HEK293 (cell line): ENCODE results near the gene SHC4.

Experiments
- BCL11A ChIP-seq: fragments of 450-650 bp; formaldehyde crosslinking; IDR thresholded peaks from 2 replicates; pipeline ENCODE4 v1.5.1; 2016; ENCODE audit warnings: low read depth, missing biosample characterization, missing genetic modification characterization
- BCL11B ChIP-seq: fragments of 450-650 bp; formaldehyde crosslinking; IDR thresholded peaks from 2 replicates; pipeline ENCODE4 v1.5.1; 2016; ENCODE audit warnings: low read depth, missing biosample characterization, missing genetic modification characterization
- MZF1 ChIP-seq: fragments of 450-650 bp; formaldehyde crosslinking; IDR thresholded peaks from 2 replicates; pipeline ENCODE4 v1.5.1; 2017; ENCODE audit warnings: missing biosample characterization, missing genetic modification characterization, borderline replicate concordance
- SP2 ChIP-seq: fragments of 450-650 bp; formaldehyde crosslinking; IDR thresholded peaks from 2 replicates; pipeline ENCODE4 v1.5.1; 2016; ENCODE audit warnings: missing biosample characterization, missing genetic modification characterization
- SP3 ChIP-seq: fragments of 450-650 bp; formaldehyde crosslinking; IDR thresholded peaks from 2 replicates; pipeline ENCODE4 v1.5.1; 2016; ENCODE audit warnings: missing biosample characterization, missing genetic modification characterization
- ZBTB21 ChIP-seq: fragments of 450-650 bp; formaldehyde crosslinking; IDR thresholded peaks from 2 replicates; pipeline ENCODE4 v1.5.1; 2017; ENCODE audit warnings: missing biosample characterization, missing genetic modification characterization
- ZNF155 ChIP-seq: fragments of 450-650 bp; formaldehyde crosslinking; IDR thresholded peaks from 2 replicates; pipeline ENCODE4 v1.5.1; 2016; ENCODE audit warnings: missing biosample characterization, missing genetic modification characterization
- ZNF324 ChIP-seq: fragments of 450-650 bp; formaldehyde crosslinking; IDR thresholded peaks from 2 replicates; pipeline ENCODE4 v1.5.1; 2016; ENCODE audit warnings: missing biosample characterization, missing genetic modification characterization
- ZNF518A ChIP-seq: fragments of 450-650 bp; formaldehyde crosslinking; conservative IDR thresholded peaks from 2 replicates; pipeline ENCODE4 v1.5.1; 2016; ENCODE audit warnings: low read depth, missing biosample characterization, missing genetic modification characterization
- ZNF530 ChIP-seq: fragments of 450-650 bp; formaldehyde crosslinking; IDR thresholded peaks from 2 replicates; pipeline ENCODE4 v1.5.1; 2016; ENCODE audit warnings: low read depth, missing biosample characterization, missing genetic modification characterization
- ZNF626 ChIP-seq: fragments of 450-650 bp; sonication (Bioruptor Pico); formaldehyde crosslinking; IDR thresholded peaks from 2 replicates; pipeline ENCODE4 v1.5.1; 2018; ENCODE audit warnings: missing biosample characterization, missing genetic modification characterization, inconsistent platforms
- TF ChIP-seq, protein P1 (sequence below): fragments of 450-650 bp; formaldehyde crosslinking; IDR thresholded peaks from 2 replicates; pipeline ENCODE4 v1.5.1; 2017; ENCODE audit warnings: missing biosample characterization, missing genetic modification characterization
- TF ChIP-seq, protein P2 (sequence below): fragments of 450-650 bp; formaldehyde crosslinking; IDR thresholded peaks from 2 replicates; pipeline ENCODE4 v1.5.1; 2016; ENCODE audit warnings: missing biosample characterization, missing genetic modification characterization
- TF ChIP-seq, protein P3 (sequence below): fragments of 450-650 bp; formaldehyde crosslinking; IDR thresholded peaks from 2 replicates; pipeline ENCODE4 v1.5.0; 2017; ENCODE audit warnings: missing biosample characterization, missing genetic modification characterization, borderline replicate concordance
- TF ChIP-seq, protein P4 (sequence below): fragments of 450-650 bp; formaldehyde crosslinking; IDR thresholded peaks from 2 replicates; pipeline ENCODE4 v1.5.1; 2016; ENCODE audit warnings: missing biosample characterization, missing genetic modification characterization
- TF ChIP-seq, protein P5 (sequence below): fragments of 450-650 bp; formaldehyde crosslinking; IDR thresholded peaks from 2 replicates; pipeline ENCODE4 v1.5.1; 2017; ENCODE audit warnings: missing biosample characterization, missing genetic modification characterization
- TF ChIP-seq, protein P6 (sequence below): fragments of 450-650 bp; formaldehyde crosslinking; IDR thresholded peaks from 2 replicates; pipeline ENCODE4 v1.5.1; 2016; ENCODE audit warnings: missing biosample characterization, missing genetic modification characterization
- TF ChIP-seq, protein P7 (sequence below): fragments of 450-650 bp; formaldehyde crosslinking; IDR thresholded peaks from 2 replicates; pipeline ENCODE4 v1.5.1; 2016; ENCODE audit warnings: missing biosample characterization, missing genetic modification characterization

SHC4 gene

DNA sequence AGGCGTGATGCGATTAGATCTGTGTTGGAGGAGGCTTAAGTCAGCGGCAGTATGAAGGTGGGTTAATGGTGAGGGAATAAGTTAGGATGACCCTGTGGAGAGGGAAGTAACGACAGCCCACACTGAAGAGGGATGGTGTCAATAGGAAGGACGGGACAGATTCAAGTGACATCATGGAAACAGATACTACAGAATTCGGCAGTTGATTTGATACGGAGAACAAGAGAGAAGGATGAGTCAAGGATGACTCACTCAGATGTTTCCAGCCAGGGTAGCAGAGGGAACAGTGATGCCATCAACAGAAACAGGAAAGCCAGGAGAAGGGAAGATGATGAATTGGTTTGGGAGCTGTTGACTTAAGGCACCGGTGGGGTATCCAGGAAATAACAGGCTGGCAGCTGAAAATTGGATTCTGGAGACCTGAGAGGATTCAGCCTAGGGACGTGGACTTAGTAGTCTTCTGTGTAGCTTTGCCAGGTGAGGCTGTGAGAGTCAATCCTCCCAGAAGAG is 38.0 kb downstream of the SHC4 start (continued):
- TF ChIP-seq ZNF518A (peak; percentile 73), ZNF155 (tag by site-specific recombination) (no peak), SP3 (tag by site-specific recombination) (peak; percentile 53), ZNF626 (tag by site-specific recombination) (no peak), ZNF324 (peak; percentile 94), ZBTB21 (tag by site-specific recombination) (peak; percentile 99), BCL11A (no peak), SP2 (tag by site-specific recombination) (peak; percentile 51; the same call in 1 of the 2 replicates), ZNF530 (tag by site-specific recombination) (no peak), MZF1 (tag by site-specific recombination) (peak; percentile 38; the same call in 1 of the 2 replicates), BCL11B (tag by site-specific recombination) (no peak)
- TF ChIP-seq, protein P1, sequence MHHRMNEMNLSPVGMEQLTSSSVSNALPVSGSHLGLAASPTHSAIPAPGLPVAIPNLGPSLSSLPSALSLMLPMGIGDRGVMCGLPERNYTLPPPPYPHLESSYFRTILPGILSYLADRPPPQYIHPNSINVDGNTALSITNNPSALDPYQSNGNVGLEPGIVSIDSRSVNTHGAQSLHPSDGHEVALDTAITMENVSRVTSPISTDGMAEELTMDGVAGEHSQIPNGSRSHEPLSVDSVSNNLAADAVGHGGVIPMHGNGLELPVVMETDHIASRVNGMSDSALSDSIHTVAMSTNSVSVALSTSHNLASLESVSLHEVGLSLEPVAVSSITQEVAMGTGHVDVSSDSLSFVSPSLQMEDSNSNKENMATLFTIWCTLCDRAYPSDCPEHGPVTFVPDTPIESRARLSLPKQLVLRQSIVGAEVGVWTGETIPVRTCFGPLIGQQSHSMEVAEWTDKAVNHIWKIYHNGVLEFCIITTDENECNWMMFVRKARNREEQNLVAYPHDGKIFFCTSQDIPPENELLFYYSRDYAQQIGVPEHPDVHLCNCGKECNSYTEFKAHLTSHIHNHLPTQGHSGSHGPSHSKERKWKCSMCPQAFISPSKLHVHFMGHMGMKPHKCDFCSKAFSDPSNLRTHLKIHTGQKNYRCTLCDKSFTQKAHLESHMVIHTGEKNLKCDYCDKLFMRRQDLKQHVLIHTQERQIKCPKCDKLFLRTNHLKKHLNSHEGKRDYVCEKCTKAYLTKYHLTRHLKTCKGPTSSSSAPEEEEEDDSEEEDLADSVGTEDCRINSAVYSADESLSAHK (tag by site-specific recombination), result 0 out of 2 replicates have a peak, but pooled peaks have one; percentile 20
- TF ChIP-seq, protein P2, sequence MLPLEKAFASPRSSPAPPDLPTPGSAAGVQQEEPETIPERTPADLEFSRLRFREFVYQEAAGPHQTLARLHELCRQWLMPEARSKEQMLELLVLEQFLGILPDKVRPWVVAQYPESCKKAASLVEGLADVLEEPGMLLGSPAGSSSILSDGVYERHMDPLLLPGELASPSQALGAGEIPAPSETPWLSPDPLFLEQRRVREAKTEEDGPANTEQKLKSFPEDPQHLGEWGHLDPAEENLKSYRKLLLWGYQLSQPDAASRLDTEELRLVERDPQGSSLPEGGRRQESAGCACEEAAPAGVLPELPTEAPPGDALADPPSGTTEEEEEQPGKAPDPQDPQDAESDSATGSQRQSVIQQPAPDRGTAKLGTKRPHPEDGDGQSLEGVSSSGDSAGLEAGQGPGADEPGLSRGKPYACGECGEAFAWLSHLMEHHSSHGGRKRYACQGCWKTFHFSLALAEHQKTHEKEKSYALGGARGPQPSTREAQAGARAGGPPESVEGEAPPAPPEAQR (tag by site-specific recombination), result no peak
- TF ChIP-seq, protein P3, sequence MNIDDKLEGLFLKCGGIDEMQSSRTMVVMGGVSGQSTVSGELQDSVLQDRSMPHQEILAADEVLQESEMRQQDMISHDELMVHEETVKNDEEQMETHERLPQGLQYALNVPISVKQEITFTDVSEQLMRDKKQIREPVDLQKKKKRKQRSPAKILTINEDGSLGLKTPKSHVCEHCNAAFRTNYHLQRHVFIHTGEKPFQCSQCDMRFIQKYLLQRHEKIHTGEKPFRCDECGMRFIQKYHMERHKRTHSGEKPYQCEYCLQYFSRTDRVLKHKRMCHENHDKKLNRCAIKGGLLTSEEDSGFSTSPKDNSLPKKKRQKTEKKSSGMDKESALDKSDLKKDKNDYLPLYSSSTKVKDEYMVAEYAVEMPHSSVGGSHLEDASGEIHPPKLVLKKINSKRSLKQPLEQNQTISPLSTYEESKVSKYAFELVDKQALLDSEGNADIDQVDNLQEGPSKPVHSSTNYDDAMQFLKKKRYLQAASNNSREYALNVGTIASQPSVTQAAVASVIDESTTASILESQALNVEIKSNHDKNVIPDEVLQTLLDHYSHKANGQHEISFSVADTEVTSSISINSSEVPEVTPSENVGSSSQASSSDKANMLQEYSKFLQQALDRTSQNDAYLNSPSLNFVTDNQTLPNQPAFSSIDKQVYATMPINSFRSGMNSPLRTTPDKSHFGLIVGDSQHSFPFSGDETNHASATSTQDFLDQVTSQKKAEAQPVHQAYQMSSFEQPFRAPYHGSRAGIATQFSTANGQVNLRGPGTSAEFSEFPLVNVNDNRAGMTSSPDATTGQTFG, result no peak
- TF ChIP-seq, protein P4, sequence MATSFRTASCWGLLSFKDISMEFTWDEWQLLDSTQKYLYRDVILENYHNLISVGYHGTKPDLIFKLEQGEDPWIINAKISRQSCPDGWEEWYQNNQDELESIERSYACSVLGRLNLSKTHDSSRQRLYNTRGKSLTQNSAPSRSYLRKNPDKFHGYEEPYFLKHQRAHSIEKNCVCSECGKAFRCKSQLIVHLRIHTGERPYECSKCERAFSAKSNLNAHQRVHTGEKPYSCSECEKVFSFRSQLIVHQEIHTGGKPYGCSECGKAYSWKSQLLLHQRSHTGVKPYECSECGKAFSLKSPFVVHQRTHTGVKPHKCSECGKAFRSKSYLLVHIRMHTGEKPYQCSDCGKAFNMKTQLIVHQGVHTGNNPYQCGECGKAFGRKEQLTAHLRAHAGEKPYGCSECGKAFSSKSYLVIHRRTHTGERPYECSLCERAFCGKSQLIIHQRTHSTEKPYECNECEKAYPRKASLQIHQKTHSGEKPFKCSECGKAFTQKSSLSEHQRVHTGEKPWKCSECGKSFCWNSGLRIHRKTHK, result no peak
- TF ChIP-seq, protein P5, sequence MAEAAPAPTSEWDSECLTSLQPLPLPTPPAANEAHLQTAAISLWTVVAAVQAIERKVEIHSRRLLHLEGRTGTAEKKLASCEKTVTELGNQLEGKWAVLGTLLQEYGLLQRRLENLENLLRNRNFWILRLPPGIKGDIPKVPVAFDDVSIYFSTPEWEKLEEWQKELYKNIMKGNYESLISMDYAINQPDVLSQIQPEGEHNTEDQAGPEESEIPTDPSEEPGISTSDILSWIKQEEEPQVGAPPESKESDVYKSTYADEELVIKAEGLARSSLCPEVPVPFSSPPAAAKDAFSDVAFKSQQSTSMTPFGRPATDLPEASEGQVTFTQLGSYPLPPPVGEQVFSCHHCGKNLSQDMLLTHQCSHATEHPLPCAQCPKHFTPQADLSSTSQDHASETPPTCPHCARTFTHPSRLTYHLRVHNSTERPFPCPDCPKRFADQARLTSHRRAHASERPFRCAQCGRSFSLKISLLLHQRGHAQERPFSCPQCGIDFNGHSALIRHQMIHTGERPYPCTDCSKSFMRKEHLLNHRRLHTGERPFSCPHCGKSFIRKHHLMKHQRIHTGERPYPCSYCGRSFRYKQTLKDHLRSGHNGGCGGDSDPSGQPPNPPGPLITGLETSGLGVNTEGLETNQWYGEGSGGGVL, result peak; percentile 84
- TF ChIP-seq, protein P6, sequence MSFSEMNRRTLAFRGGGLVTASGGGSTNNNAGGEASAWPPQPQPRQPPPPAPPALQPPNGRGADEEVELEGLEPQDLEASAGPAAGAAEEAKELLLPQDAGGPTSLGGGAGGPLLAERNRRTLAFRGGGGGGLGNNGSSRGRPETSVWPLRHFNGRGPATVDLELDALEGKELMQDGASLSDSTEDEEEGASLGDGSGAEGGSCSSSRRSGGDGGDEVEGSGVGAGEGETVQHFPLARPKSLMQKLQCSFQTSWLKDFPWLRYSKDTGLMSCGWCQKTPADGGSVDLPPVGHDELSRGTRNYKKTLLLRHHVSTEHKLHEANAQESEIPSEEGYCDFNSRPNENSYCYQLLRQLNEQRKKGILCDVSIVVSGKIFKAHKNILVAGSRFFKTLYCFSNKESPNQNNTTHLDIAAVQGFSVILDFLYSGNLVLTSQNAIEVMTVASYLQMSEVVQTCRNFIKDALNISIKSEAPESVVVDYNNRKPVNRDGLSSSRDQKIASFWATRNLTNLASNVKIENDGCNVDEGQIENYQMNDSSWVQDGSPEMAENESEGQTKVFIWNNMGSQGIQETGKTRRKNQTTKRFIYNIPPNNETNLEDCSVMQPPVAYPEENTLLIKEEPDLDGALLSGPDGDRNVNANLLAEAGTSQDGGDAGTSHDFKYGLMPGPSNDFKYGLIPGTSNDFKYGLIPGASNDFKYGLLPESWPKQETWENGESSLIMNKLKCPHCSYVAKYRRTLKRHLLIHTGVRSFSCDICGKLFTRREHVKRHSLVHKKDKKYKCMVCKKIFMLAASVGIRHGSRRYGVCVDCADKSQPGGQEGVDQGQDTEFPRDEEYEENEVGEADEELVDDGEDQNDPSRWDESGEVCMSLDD (tag by site-specific recombination), result no peak
- TF ChIP-seq, protein P7, sequence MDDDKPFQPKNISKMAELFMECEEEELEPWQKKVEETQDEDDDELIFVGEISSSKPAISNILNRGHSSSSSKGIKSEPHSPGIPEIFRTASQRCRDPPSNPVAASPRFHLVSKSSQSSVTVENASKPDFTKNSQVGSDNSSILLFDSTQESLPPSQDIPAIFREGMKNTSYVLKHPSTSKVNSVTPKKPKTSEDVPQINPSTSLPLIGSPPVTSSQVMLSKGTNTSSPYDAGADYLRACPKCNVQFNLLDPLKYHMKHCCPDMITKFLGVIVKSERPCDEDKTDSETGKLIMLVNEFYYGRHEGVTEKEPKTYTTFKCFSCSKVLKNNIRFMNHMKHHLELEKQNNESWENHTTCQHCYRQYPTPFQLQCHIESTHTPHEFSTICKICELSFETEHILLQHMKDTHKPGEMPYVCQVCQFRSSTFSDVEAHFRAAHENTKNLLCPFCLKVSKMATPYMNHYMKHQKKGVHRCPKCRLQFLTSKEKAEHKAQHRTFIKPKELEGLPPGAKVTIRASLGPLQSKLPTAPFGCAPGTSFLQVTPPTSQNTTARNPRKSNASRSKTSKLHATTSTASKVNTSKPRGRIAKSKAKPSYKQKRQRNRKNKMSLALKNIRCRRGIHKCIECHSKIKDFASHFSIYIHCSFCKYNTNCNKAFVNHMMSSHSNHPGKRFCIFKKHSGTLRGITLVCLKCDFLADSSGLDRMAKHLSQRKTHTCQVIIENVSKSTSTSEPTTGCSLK (tag by site-specific recombination), result no peak
